Heart left ventricle (tissue), 16 donors: Measurements from ENCODE around the gene INTS11. TPM values are rescaled to one million over a fixed set of nuclear protein-coding genes. Genes with fewer than 3 reads are reported as not detected.
A peak's percentile ranks its signal among the peaks of the same experiment; 100 is the strongest.

Experiments
- ATAC-seq, 4 donors: fragments of 200-7000 bp; cut with Tn5 transposase; one replicate each; pipeline ENCODE4 v1.9.1; 2020 to 2022; ENCODE audit warnings: moderate library complexity in 4 of 4, mild to moderate bottlenecking in 3 of 4, moderate number of reproducible peaks in 1 of 4
- DNase-seq, 5 donors: peaks; one replicate each; pipeline ENCODE4 v3.0.0-alpha.2; 2020
- H3K27ac ChIP-seq, 12 donors: fragments of 200-600 bp; sonication (generic) in 4 of 12; one replicate each; pipeline versions ENCODE4 v1.5.0 to v1.8.0; 2016 to 2022; ENCODE audit warnings: mild to moderate bottlenecking in 2 of 12
- H3K27me3 ChIP-seq, 9 donors: fragments of 200-600 bp; sonication (generic) in 2 of 9; one replicate each; pipeline versions ENCODE4 v1.5.1 to v1.8.0; 2016 to 2022; ENCODE audit warnings: mild to moderate bottlenecking in 3 of 9
- H3K36me3 ChIP-seq, 9 donors: fragments of 200-600 bp; sonication (generic) in 2 of 9; one replicate each; pipeline versions ENCODE4 v1.5.0 to v1.8.0; 2018 to 2022; ENCODE audit warnings: mild to moderate bottlenecking in 2 of 9
- H3K4me1 ChIP-seq, 12 donors: fragments of 200-600 bp; sonication (generic) in 4 of 12; one replicate each; pipeline versions ENCODE4 v1.5.0 to v1.8.0; 2016 to 2022; ENCODE audit warnings: mild to moderate bottlenecking in 3 of 12
- H3K4me3 ChIP-seq, 12 donors: fragments of 200-600 bp; sonication (generic) in 4 of 12; one replicate each; pipeline versions ENCODE4 v1.5.0 to v1.8.0; 2017 to 2022; ENCODE audit warnings: mild to moderate bottlenecking in 9 of 12, moderate library complexity in 4 of 12
- H3K9me3 ChIP-seq, 12 donors: fragments of 200-600 bp; sonication (generic) in 4 of 12; one replicate each; pipeline versions ENCODE4 v1.5.0 to v1.8.0; 2016 to 2022; ENCODE audit warnings: mild to moderate bottlenecking in 1 of 12
- CTCF ChIP-seq, 12 donors: fragments of 200-600 bp; sonication (generic) in 4 of 12; IDR thresholded peaks; one replicate each; pipeline versions ENCODE4 v1.5.0 to v1.8.0; 2018 to 2022; ENCODE audit warnings: antibody characterized with exemption in 12 of 12, mild to moderate bottlenecking in 5 of 12
- POLR2A ChIP-seq, 2 donors: fragments of 450-650 bp; IDR thresholded peaks; one replicate each; pipeline ENCODE4 v1.6.1; 2017; ENCODE audit warnings: antibody characterized with exemption in 2 of 2, mild to moderate bottlenecking in 2 of 2, moderate library complexity in 2 of 2
- WGBS, 4 donors: extraction: QIAGEN DNeasy Blood & Tissue Kit in 2 of 4; methylation state at CpG; one replicate each; pipeline versions ENCODE4 v1.1.5 to v1.1.7; 2013 to 2018; 5-methylcytosine and 5-hydroxymethylcytosine counted together
- intact Hi-C, 10 donors: fragments of 100-400 bp; cut with DNase I; formaldehyde crosslinking; loops; one replicate each; pipeline versions ENCODE4 v1.11.1 to v1.14.2; 2022
- polyA plus RNA-seq, 2 donors: library from polyadenylated mRNA; stranded (reverse); fragments of 200-250 nt; gene quantifications; one replicate each; pipeline ENCODE4 v1.2.3, GENCODE V29; 2013
- total RNA-seq, 9 donors: library from RNA; depleted of rRNA in 2 of 9; stranded (reverse); fragments of >200 nt in 2 of 9; fragmentation: NEBNext Ultra II Directional in 3 of 9; extraction: Animal tissue kit (Norgen Biotek cat#: 25700) in 3 of 9; gene quantifications; one replicate each; pipeline versions ENCODE4 v1.1.0 to v1.2.4, GENCODE V29; 2016 to 2023
- donor health status: ischemic (EF 13 %, LVEDD 7.1; RV severe dilation, severe dysfunction).
- donor health status: healthy with polysubstance abuse.
- donor health status: DM: no; HTN: yes; CAD: no.
- donor health status: DM: no; HTN: no; CAD: no.
- donor health status: ischemic (EF 25% LVEDD 6.9; RV normal size, moderate dysfunction).
- donor health status: ischemic (EF 25% LVEDD 5.7; RV mildly dilated, moderate dysfunction).
- donor health status: healthy.
- donor health status: DM: yes; HTN: yes; CAD: no.
- donor health status: ischemic (EF 35%, LVEDD 5.7; RV mildly dilated, moderate dysfunction).
- donor health status: nonischemic (EF 11% LVEDD 7.7; RV severe dilation, severe dysfunction).
- donor health status: DM: yes; HTN: yes; CAD: no.
- donor health status: PGD.
- donor health status: ischemic (EF 29% LVEDD 5.4; RV normal size, mild dysfunction).
- donor health status: nonischemic (EF 23%, LVEDD 6.1; RV moderate dilation, normal function).

The INTS11 gene
- total and polyA plus RNA-seq, 11 donors, result 46.8 to 117 (median 70.7) TPM

GRCh38 chr1:1354271-1355247 is 30.1 kb upstream of the INTS11 start:
- DNase-seq (peak in 1 of 5 donors; percentile 29), ATAC-seq (no peak)
- Histone ChIP-seq H3K4me1 (peaks cover 0 to 55% (median 36%) of the 10 kb centered on the region in 12 donors), H3K9me3 (no peaks in the 10 kb centered on the region), H3K27ac (peak overlapping the region in 4 of 12 donors; percentile 34 to 91 (median 44)), H3K4me3 (peak overlapping the region in 7 of 12 donors; percentile 5 to 80 (median 38)), H3K27me3 (peaks cover 4 to 58% (median 22%) of the 10 kb centered on the region in 9 donors), H3K36me3 (peaks cover 0 to 24% (median 0%) of the 10 kb centered on the region in 9 donors)
- intact Hi-C loops, result no loop called here
- TF ChIP-seq CTCF (IDR thresholded peaks at IDR 0.05), result no peak
- WGBS, 4 donors, result 23 to 47% (median 32%) methylated on average over 23 to 116 of the region's 116 CpGs

GRCh38 chr1:1353389-1354151 is 29.1 kb upstream of the INTS11 start:
- intact Hi-C loops, result no loop called here
- H3K4me3 ChIP-seq, result peak overlapping the region in 3 of 12 donors; percentile 6 to 80 (median 7)
- 28 to 44% (median 41%) methylated on average over 14 to 28 of the region's 28 CpGs for WGBS, 4 donors

GRCh38 chr1:1352786-1353388 is 28.4 kb upstream of the INTS11 start:
- WGBS, 4 donors, result 23 to 44% (median 31%) methylated on average over 3 to 5 of the region's 5 CpGs

More at GRCh38 chr1:1353389-1354151, 29.1 kb upstream of the INTS11 start:
- ATAC-seq, result no peak
- peaks cover 0 to 24% (median 0%) of the 10 kb centered on the region in 9 donors for H3K36me3 ChIP-seq
- no peak for TF ChIP-seq POLR2A (IDR thresholded peaks at IDR 0.05)
- no peak for TF ChIP-seq CTCF (IDR thresholded peaks at IDR 0.05)
- H3K4me1 ChIP-seq, result peaks cover 0 to 57% (median 33%) of the 10 kb centered on the region in 12 donors
- H3K27ac ChIP-seq, result peak overlapping the region in 2 of 12 donors; percentile 48 to 66
- H3K9me3 ChIP-seq, result no peaks in the 10 kb centered on the region
- DNase-seq, result no peak
- H3K27me3 ChIP-seq, result peaks cover 4 to 52% (median 22%) of the 10 kb centered on the region in 9 donors

More at GRCh38 chr1:1352786-1353388, 28.4 kb upstream of the INTS11 start:
- TF ChIP-seq CTCF (IDR thresholded peaks at IDR 0.05) (no peak), POLR2A (IDR thresholded peaks at IDR 0.05) (no peak)
- Histone ChIP-seq H3K27me3 (peaks cover 4 to 46% (median 18%) of the 10 kb centered on the region in 9 donors), H3K4me3 (peak overlapping the region in 2 of 12 donors; percentile 7 to 32), H3K4me1 (peaks cover 2 to 64% (median 37%) of the 10 kb centered on the region in 12 donors), H3K36me3 (peaks cover 0 to 24% (median 0%) of the 10 kb centered on the region in 9 donors), H3K27ac (peak overlapping the region in 5 of 12 donors; percentile 2 to 79 (median 66)), H3K9me3 (no peaks in the 10 kb centered on the region)
- intact Hi-C loops, result no loop called here
- DNase-seq, result no peak
- no peak for ATAC-seq
